SH-SY5Y (cell line): Measurements from ENCODE around the gene TMEM123.

Source experiments
- GATA2 ChIP-seq: IDR thresholded peaks from 2 replicates; pipeline ENCODE4 v1.6.1; 2011; ENCODE audit warnings: mild to moderate bottlenecking, low read depth, low read length
- GATA3 ChIP-seq: IDR thresholded peaks from 2 replicates; pipeline ENCODE4 v1.6.1; 2011; ENCODE audit warnings: low read depth, mild to moderate bottlenecking, low read length, moderate library complexity

DNA sequence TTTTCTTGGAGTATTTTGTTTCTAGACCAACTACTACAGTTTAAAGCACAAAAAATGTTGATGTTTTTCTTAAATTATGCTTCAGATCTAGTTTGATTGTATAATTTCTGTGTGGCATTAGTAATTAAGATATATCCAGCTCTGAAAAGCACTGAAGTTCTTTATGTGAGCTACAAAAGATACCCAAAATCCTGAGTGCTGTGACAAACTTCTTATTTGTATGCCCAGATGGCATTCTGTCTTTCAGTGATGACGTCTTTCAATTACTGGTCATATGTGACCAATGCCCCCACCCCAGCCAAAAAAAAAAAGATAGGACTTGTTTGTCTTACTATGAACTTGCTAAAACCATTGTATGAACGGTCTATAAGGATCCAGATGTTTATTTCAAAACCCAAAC, 54.3 kb downstream of the TMEM123 start:
- TF ChIP-seq GATA2 (no peak), GATA3 (no peak)
